CD4-positive, alpha-beta memory T cell (primary cell): Measurements from ENCODE around the gene GSE1. TPM values are rescaled to one million over a fixed set of nuclear protein-coding genes. Genes with fewer than 3 reads are reported as not detected.
A peak's percentile ranks its signal among the peaks of the same experiment; 100 is the strongest.

ENCODE experiments used
- CTCF ChIA-PET: fragments of 350-600 bp; sonication (Branson Sonifier 250); formaldehyde crosslinking; loops from one replicate; lab custom pipeline; 2021; ENCODE audit warnings: inconsistent platforms; ENCODE audit not compliant: partially characterized antibody; lab: Charles Lee
- POLR2A ChIA-PET: fragments of 350-600 bp; sonication (Branson Sonifier 250); formaldehyde crosslinking; loops from one replicate; lab custom pipeline; 2021; ENCODE audit not compliant: partially characterized antibody; lab: Charles Lee
- DNase-seq, 5 donors: peaks; one replicate each; pipeline versions ENCODE4 v3.0.0 to v3.0.0-alpha.2; 2020 to 2022; ENCODE audit warnings: mixed read lengths in 1 of 5
- H3K27ac ChIP-seq: one replicate; pipeline ENCODE4 v1.7.0; 2013; ENCODE audit warnings: low read depth, low read length
- H3K27me3 ChIP-seq: 2 replicates; pipeline ENCODE4 v1.7.0; 2013; ENCODE audit warnings: mild to moderate bottlenecking, low read length, moderate library complexity; ENCODE audit not compliant: insufficient read depth
- H3K36me3 ChIP-seq: 2 replicates; pipeline ENCODE4 v1.7.0; 2013; ENCODE audit warnings: mild to moderate bottlenecking, low read length, moderate library complexity; ENCODE audit not compliant: insufficient read depth
- H3K4me1 ChIP-seq: 2 replicates; pipeline ENCODE4 v1.7.0; 2013; ENCODE audit warnings: mild to moderate bottlenecking, low read length, moderate library complexity; ENCODE audit not compliant: insufficient read depth
- H3K4me3 ChIP-seq, 2 donors: one replicate each; pipeline ENCODE4 v1.7.0; 2013; ENCODE audit warnings: low read length in 2 of 2, mild to moderate bottlenecking in 1 of 2
- H3K9me3 ChIP-seq, 2 donors: one replicate each; pipeline ENCODE4 v1.7.0; 2013; ENCODE audit warnings: low read length in 2 of 2, control low read depth in 1 of 2; ENCODE audit not compliant: control insufficient read depth in 1 of 2
- H3K27ac Mint-ChIP-seq, 7 donors: one replicate each; pipeline ENCODE4 v1.8.0; 2020 to 2021; ENCODE audit warnings: mixed read lengths in 7 of 7, mild to moderate bottlenecking in 6 of 7, inconsistent platforms in 3 of 7, moderate library complexity in 3 of 7
- H3K27me3 Mint-ChIP-seq, 2 donors: one replicate each; pipeline ENCODE4 v1.8.0; 2020 to 2021; ENCODE audit warnings: mixed read lengths in 2 of 2
- H3K36me3 Mint-ChIP-seq, 2 donors: one replicate each; pipeline ENCODE4 v1.8.0; 2020 to 2021; ENCODE audit warnings: mixed read lengths in 2 of 2, inconsistent platforms in 1 of 2, mild to moderate bottlenecking in 1 of 2
- H3K4me1 Mint-ChIP-seq, 4 donors: one replicate each; pipeline ENCODE4 v1.8.0; 2020 to 2021; ENCODE audit warnings: mixed read lengths in 4 of 4, mild to moderate bottlenecking in 1 of 4
- H3K4me3 Mint-ChIP-seq, 8 donors: one replicate each; pipeline ENCODE4 v1.8.0; 2020 to 2021; ENCODE audit warnings: mixed read lengths in 8 of 8, mild to moderate bottlenecking in 7 of 8, moderate library complexity in 6 of 8, inconsistent platforms in 3 of 8
- H3K9me3 Mint-ChIP-seq, 8 donors: one replicate each; pipeline ENCODE4 v1.8.0; 2020 to 2021; ENCODE audit warnings: mixed read lengths in 8 of 8, mild to moderate bottlenecking in 5 of 8, inconsistent platforms in 3 of 8, moderate library complexity in 1 of 8
- intact Hi-C: fragments of 100-400 bp; cut with micrococcal nuclease; formaldehyde crosslinking; loops from one replicate; pipeline ENCODE4 v1.15.1; 2023
- polyA plus RNA-seq, 2 donors: library from polyadenylated mRNA; unstranded; fragments of 300-500 nt; fragmentation: Illumina TruSeq; gene quantifications; one replicate each; pipeline ENCODE4 v1.2.3, GENCODE V29; 2021
- total RNA-seq, 2 experiments: library from RNA; stranded (reverse); gene quantifications; one replicate each; pipeline ENCODE4 v1.2.3, GENCODE V29; 2021

The GSE1 gene
- total and polyA plus RNA-seq, 4 experiments from 2014 or later = 0.23 to 25.0 (median 13.1) TPM

GRCh38 chr16:85614338-85615013 is 1.4 kb downstream of the GSE1 start:
- Histone ChIP-seq H3K4me3 (no peak overlapping the region), H3K27me3 (no peaks in the 10 kb centered on the region), H3K4me1 (peaks cover 49% of the 10 kb centered on the region), H3K9me3 (no peaks in the 10 kb centered on the region), H3K36me3 (no peaks in the 10 kb centered on the region), H3K27ac (no peak overlapping the region)
- H3K36me3 Mint-ChIP-seq = peaks cover 0 to 2% of the 10 kb centered on the region in 2 donors
- POLR2A ChIA-PET = interaction anchor here (1.4 to 3.4 kb wide), 2 partner anchors 61 to 193 kb away, joined by 7 to 27 read pairs; no protein-coding TSS in a partner anchor
- intact Hi-C loops = no loop called here
- no peak for DNase-seq
- CTCF ChIA-PET = interaction anchor here (2.1 to 6.0 kb wide), 7 partner anchors 55 to 200 kb away, joined by 5 to 61 read pairs (median 7); no protein-coding TSS in a partner anchor
- H3K9me3 Mint-ChIP-seq = no peaks in the 10 kb centered on the region
- no peaks in the 10 kb centered on the region for H3K27me3 Mint-ChIP-seq
- H3K4me3 Mint-ChIP-seq = peak overlapping the region; percentile 31 to 75 (median 50)
- H3K4me1 Mint-ChIP-seq = peaks cover 13 to 48% (median 29%) of the 10 kb centered on the region in 4 donors
- H3K27ac Mint-ChIP-seq = peak overlapping the region in 1 of 7 donors; percentile 55

GRCh38 chr16:85615014-85615851 is 2.1 kb downstream of the GSE1 start:
- Mint-ChIP-seq H3K4me3 (peak overlapping the region; percentile 70 to 89 (median 78)), H3K9me3 (no peaks in the 10 kb centered on the region), H3K27ac (peak overlapping the region in 4 of 7 donors; percentile 22 to 73 (median 64)), H3K36me3 (peaks cover 0 to 2% of the 10 kb centered on the region in 2 donors), H3K4me1 (peaks cover 13 to 40% (median 26%) of the 10 kb centered on the region in 4 donors), H3K27me3 (no peaks in the 10 kb centered on the region)
- intact Hi-C loops = no loop called here
- Histone ChIP-seq H3K9me3 (no peaks in the 10 kb centered on the region), H3K27ac (no peak overlapping the region), H3K36me3 (no peaks in the 10 kb centered on the region), H3K4me1 (peaks cover 45% of the 10 kb centered on the region), H3K27me3 (no peaks in the 10 kb centered on the region), H3K4me3 (no peak overlapping the region)
- peak in 1 of 5 donors; percentile 46 for DNase-seq
- ChIA-PET POLR2A (interaction anchor here (1.3 to 3.4 kb wide), 5 partner anchors 49 to 194 kb away, joined by 3 to 27 read pairs (median 7); no protein-coding TSS in a partner anchor), CTCF (interaction anchor here (0.8 to 6.0 kb wide), 35 partner anchors 8 to 363 kb away, joined by 3 to 61 read pairs (median 5); no protein-coding TSS in a partner anchor)

GRCh38 chr16:85615852-85616606 is 2.9 kb downstream of the GSE1 start:
- Mint-ChIP-seq H3K4me1 (peaks cover 11 to 39% (median 25%) of the 10 kb centered on the region in 4 donors), H3K27me3 (no peaks in the 10 kb centered on the region), H3K4me3 (peak overlapping the region; percentile 70 to 89 (median 78)), H3K27ac (peak overlapping the region in 5 of 7 donors; percentile 50 to 73 (median 57)), H3K36me3 (no peaks in the 10 kb centered on the region), H3K9me3 (no peaks in the 10 kb centered on the region)
- Histone ChIP-seq H3K4me3 (peak overlapping the region in 1 of 2 donors; percentile 23), H3K36me3 (no peaks in the 10 kb centered on the region), H3K27me3 (no peaks in the 10 kb centered on the region), H3K9me3 (no peaks in the 10 kb centered on the region), H3K27ac (no peak overlapping the region), H3K4me1 (peaks cover 42% of the 10 kb centered on the region)
- DNase-seq = peak; percentile 72 to 78 (median 74)
- ChIA-PET POLR2A (interaction anchor here (1.3 to 3.4 kb wide), 5 partner anchors 50 to 195 kb away, joined by 3 to 27 read pairs (median 7); no protein-coding TSS in a partner anchor), CTCF (interaction anchor here (0.7 to 6.0 kb wide), 47 partner anchors 9 to 364 kb away, joined by 3 to 61 read pairs (median 5); no protein-coding TSS in a partner anchor)
- intact Hi-C loops = no loop called here

DNA sequence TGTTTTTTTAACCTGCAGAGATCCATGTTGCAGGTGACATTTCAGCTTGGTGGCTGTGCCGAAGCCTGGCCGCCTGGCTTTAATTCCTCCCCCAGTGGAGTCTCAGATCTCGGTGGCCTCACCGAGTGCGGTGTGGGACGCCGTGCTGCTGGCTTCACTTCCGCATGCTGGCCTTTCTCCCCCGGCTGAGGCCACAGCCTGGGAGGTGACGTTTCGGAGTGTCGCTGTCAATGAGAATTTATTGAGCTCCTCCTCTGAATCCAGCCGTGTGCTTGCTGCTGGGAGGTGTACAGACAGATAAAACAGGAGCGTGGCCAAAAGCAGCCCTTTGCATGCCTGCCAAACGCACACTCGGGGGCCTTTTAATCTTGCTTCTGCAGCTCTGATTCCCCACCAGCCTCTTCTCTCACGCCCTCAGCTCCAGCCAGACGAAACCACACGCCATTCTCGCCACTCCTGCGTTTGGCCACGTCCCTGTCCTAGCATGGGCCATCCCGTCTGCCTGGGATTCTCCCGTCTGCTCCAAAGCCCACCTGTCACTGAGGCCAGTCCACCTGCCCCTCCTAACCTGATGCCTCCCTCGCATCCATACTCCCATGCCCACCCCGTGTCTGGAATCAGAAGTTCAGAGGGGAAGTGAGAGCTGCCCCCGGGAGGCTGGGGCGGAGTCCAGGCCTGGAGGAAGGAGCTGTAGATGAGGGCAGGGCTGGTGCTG is 3.6 kb downstream of the GSE1 start:
- intact Hi-C loops = no loop called here
- H3K27me3 Mint-ChIP-seq = no peaks in the 10 kb centered on the region
- no peaks in the 10 kb centered on the region for H3K27me3 ChIP-seq
- DNase-seq = no peak
- H3K4me1 Mint-ChIP-seq = peaks cover 15 to 44% (median 30%) of the 10 kb centered on the region in 4 donors
- H3K4me3 ChIP-seq = no peak overlapping the region
- no peaks in the 10 kb centered on the region for H3K9me3 ChIP-seq
- H3K36me3 Mint-ChIP-seq = no peaks in the 10 kb centered on the region
- POLR2A ChIA-PET = interaction anchor here (1.3 to 3.4 kb wide), 4 partner anchors 50 to 167 kb away, joined by 3 to 27 read pairs (median 8); no protein-coding TSS in a partner anchor
- H3K36me3 ChIP-seq = no peaks in the 10 kb centered on the region
- peaks cover 41% of the 10 kb centered on the region for H3K4me1 ChIP-seq
- peak overlapping the region; percentile 43 to 83 (median 60) for H3K4me3 Mint-ChIP-seq
- no peaks in the 10 kb centered on the region for H3K9me3 Mint-ChIP-seq
- no peak overlapping the region for H3K27ac ChIP-seq
- H3K27ac Mint-ChIP-seq = peak overlapping the region in 4 of 7 donors; percentile 9 to 81 (median 50)
- CTCF ChIA-PET = interaction anchor here (0.7 to 6.0 kb wide), 46 partner anchors 8 to 365 kb away, joined by 3 to 61 read pairs (median 5); no protein-coding TSS in a partner anchor

DNA sequence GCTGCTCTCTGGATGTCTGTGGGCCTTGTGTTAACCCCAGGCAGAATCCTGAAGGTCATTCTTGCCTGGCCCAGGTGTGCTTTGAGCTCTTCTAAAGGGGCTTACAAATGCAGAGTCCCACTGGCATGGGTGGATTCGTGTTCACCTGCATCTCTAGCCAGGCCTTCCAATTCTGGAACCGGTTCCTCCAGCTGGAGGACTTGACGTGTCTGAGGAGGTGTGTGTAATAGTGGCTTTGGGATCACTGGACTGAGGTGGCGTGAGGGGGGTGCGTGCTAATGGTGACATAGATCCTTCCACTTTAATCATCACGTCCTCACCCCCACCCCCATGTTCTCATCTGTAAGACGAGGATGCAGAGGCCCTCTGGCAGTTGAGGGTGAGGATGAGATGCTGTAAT is 4.8 kb downstream of the GSE1 start:
- H3K4me3 Mint-ChIP-seq = peak overlapping the region in 2 of 8 donors; percentile 10 to 35
- ChIA-PET POLR2A (no interaction called here), CTCF (interaction anchor here (1.1 to 6.0 kb wide), 4 partner anchors 59 to 197 kb away, joined by 4 to 61 read pairs (median 21); no protein-coding TSS in a partner anchor)
- DNase-seq = no peak
- no peaks in the 10 kb centered on the region for H3K9me3 Mint-ChIP-seq
- Histone ChIP-seq H3K4me3 (no peak overlapping the region), H3K27ac (no peak overlapping the region), H3K27me3 (no peaks in the 10 kb centered on the region), H3K4me1 (peaks cover 35% of the 10 kb centered on the region), H3K36me3 (no peaks in the 10 kb centered on the region), H3K9me3 (no peaks in the 10 kb centered on the region)
- H3K36me3 Mint-ChIP-seq = no peaks in the 10 kb centered on the region
- no peaks in the 10 kb centered on the region for H3K27me3 Mint-ChIP-seq
- peaks cover 20 to 56% (median 41%) of the 10 kb centered on the region in 4 donors for H3K4me1 Mint-ChIP-seq
- intact Hi-C loops = no loop called here
- peak overlapping the region in 1 of 7 donors; percentile 43 for H3K27ac Mint-ChIP-seq

- Histone ChIP-seq H3K36me3 (no peaks in the 10 kb centered on the region), H3K9me3 (no peaks in the 10 kb centered on the region), H3K27me3 (no peaks in the 10 kb centered on the region), H3K4me1 (peaks cover 34% of the 10 kb centered on the region), H3K4me3 (no peak overlapping the region), H3K27ac (no peak overlapping the region)
- CTCF ChIA-PET = interaction anchor here (6.0 kb wide), 1 partner anchor 198 kb away, joined by 61 read pairs; no protein-coding TSS in a partner anchor
- peaks cover 20 to 57% (median 41%) of the 10 kb centered on the region in 4 donors for H3K4me1 Mint-ChIP-seq
- no peak for DNase-seq
- H3K9me3 Mint-ChIP-seq = no peaks in the 10 kb centered on the region
- H3K27me3 Mint-ChIP-seq = no peaks in the 10 kb centered on the region
- peak overlapping the region in 2 of 8 donors; percentile 10 to 30 for H3K4me3 Mint-ChIP-seq
- H3K36me3 Mint-ChIP-seq = no peaks in the 10 kb centered on the region
- intact Hi-C loops = no loop called here
- POLR2A ChIA-PET = no interaction called here
- H3K27ac Mint-ChIP-seq = no peak overlapping the region
These were observed 5.4 kb downstream of the GSE1 start for GRCh38 chr16:85618521-85618920.
